HG02943 (cell line): Measurements from ENCODE around the gene CNTNAP4.

Source experiments
- ATAC-seq: cut with Tn5 transposase; IDR thresholded peaks from one replicate; pipeline ENCODE4 v1.9.1; 2021; ENCODE audit warnings: mild to moderate bottlenecking, low read depth, moderate library complexity; ENCODE audit not compliant: unreplicated experiment

Gene CNTNAP4

DNA sequence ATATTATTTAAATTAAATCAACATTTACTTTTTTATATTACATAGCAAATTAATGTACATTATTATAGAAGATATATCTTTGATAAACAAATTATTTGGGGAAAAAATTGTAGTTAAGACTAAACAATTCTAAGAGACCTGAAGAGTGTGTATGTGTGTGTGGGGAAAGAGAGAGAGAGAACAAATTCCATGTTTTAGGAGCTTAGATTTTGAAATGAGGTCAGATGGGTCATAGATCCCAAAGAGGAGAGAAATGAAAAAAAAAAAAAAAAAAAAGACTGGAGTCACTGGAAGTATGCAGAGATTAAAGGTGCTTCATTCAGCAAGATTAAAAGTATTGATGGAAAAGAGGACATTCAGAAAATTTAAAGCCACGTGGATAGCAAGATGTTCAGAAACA lies 206.8 kb downstream of the CNTNAP4 start:
- ATAC-seq, result no peak

DNA sequence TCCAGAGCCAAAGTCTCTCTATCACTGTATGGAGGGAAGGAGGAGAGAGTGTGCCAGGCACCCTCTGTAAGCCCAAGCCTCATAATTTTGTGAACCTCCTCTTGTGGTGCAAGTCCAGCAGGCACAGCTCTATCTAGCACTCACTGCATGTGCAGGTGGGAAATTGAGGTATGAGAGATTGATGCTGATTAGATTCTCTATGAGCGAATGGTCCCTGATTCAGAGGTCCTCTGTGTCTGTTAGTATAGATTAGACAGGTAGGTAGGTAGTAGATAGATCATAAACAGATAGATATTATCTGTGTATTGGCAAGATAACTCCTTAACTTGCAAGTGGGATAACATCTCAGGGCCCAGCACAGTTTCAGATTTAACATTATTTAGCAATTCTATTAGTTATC lies 209.5 kb downstream of the CNTNAP4 start:
- ATAC-seq, result no peak

DNA sequence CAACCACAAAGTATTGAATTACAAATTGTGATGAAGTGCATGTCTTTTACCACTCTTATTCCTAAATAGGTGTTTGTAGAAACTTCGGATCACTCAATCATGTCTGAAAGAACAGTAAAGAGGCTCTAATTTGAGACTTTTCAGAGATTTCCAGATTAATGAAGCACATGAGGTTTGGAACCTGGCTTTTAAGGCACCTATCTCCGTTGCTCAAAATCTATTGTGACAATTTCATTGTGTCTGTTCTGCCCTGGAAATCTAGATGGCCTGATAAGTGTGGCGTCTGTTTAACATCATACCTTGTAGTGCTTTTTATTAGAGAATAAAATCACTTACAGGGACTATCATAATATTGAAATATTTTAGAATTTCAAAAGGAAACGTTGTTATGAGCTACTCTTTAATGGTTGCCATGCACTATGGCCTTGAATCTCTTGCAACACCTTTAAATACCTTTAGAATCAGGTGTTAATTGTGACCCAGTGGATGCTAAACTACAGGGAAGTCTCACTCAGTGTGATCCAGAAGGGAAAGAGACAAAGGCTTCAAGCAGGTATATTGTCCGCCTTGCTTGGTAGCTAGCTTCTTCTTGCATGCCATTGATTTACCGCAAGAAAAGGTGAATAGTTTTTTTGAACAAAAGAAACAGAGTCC lies 210.3 kb downstream of the CNTNAP4 start:
- no peak for ATAC-seq

DNA sequence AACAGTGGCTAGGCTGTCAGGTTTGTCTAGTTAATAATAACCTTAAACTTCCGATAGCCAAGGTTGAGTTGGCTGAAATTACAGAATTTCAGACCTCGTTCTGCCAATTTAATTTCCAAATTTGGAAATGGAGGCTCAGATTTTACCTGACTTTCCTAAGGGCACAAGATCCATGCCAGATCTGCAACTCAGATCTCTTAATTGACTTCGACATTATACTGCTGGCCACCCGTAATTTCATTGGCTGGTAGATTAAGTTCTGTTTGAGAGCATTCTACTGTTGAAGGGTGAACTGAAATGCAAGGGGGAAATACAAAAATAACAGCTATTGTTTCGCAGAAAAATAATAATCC lies 210.8 kb downstream of the CNTNAP4 start:
- ATAC-seq, result no peak

- no peak for ATAC-seq
Observed at GRCh38 chr16:76490036-76490639, 212.9 kb downstream of the CNTNAP4 start.

DNA sequence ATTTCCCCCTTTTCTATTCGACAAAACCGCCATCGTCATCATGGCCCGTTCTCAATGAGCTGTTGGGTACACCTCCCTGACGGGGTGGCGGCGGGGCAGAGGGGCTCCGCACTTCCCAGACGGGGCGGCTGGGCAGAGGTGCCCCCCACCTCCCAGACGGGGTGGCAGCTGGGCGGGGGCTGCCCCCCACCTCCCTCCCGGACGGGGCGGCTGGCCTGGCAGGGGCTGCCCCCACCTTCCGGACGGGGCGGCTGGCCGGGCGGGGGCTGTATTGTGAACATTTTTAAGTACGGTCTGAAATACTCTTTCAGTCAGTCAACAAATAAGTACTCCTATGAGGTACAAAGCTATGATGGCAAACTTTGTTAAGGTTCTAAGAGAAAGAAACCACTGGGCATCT lies 222.8 kb downstream of the CNTNAP4 start:
- ATAC-seq, result no peak

GRCh38 chr16:76502063-76502462 lies 224.9 kb downstream of the CNTNAP4 start:
- no peak for ATAC-seq

GRCh38 chr16:76502555-76502954 lies 225.4 kb downstream of the CNTNAP4 start:
- no peak for ATAC-seq

- no peak for ATAC-seq
Observed at GRCh38 chr16:76503091-76503490, 225.9 kb downstream of the CNTNAP4 start.

- ATAC-seq, result no peak
Observed at GRCh38 chr16:76511203-76511602, 234.0 kb downstream of the CNTNAP4 start.

- ATAC-seq, result no peak
Observed at GRCh38 chr16:76518781-76519180, 241.6 kb downstream of the CNTNAP4 start.

GRCh38 chr16:76524356-76524755 lies 247.2 kb downstream of the CNTNAP4 start:
- ATAC-seq, result no peak

DNA sequence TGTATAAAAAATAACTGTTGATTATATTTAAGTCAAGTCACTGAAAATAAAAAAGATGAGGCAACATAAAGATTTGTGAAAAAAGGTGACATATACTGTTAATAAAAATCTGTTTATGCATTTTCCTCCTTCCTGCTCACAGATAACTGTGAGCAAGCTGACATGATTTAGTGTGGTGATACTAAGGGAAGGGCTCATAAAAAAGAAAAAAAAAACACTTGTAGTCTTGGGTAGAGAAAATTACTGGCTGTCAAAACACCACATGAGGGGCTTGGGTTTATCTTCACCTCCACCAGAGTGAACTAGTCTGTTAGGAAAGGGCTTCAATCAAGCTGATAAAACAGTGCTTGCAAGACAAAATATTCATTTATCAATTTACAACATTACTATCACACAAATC lies 247.6 kb downstream of the CNTNAP4 start:
- ATAC-seq, result no peak

DNA sequence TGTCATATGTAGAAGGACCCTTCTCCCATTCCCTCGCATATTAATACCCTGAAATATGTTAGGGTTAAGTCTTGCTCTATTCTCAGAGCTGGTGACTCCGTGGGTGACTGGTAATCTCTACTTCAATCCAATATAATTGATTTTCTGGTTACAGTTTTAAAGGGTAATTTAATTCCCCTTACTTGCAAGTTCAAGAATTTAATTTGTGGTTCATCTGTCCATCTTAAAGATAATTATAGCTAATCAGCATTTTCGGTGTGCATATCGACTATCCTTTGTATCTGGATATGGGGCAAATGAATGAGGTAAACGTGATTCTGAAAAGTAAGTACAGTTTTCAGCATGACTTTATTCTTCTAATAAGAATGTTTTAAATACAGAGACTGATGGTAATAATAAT lies 250.0 kb downstream of the CNTNAP4 start:
- ATAC-seq, result no peak

GRCh38 chr16:76529120-76529519 lies 251.9 kb downstream of the CNTNAP4 start:
- no peak for ATAC-seq

- no peak for ATAC-seq
Observed at GRCh38 chr16:76531236-76531635, 254.0 kb downstream of the CNTNAP4 start.

GRCh38 chr16:76532188-76532973 lies 255.2 kb downstream of the CNTNAP4 start:
- no peak for ATAC-seq

GRCh38 chr16:76539609-76540008 lies 262.4 kb downstream of the CNTNAP4 start:
- no peak for ATAC-seq

GRCh38 chr16:76541070-76541469 lies 263.9 kb downstream of the CNTNAP4 start:
- no peak for ATAC-seq

DNA sequence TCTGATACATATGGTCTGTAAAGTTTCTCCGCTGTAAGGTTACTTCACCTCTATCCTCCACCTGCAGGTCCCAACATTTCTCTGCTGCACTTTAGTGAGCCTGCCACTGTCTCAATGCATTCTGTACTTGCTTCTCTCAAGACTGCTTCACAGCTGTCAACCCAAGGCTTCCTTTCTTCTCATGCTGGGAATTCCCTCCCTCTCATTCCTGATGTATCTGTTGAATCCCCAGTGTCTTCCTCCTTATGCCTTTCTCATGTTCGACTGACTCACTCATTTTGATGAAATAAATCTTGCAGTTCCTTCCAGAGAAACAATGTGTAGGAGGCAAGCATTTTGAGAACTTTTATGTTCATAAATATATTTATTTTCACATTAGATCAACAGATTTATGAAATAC lies 288.3 kb downstream of the CNTNAP4 start:
- no peak for ATAC-seq

- ATAC-seq, result no peak
Observed at GRCh38 chr16:76571755-76572154, 294.6 kb downstream of the CNTNAP4 start.

- ATAC-seq, result no peak
Observed at GRCh38 chr16:76573281-76573680, 296.1 kb downstream of the CNTNAP4 start.
